Measurements from ENCODE around the gene GAB1.

- TF ChIP-seq, protein P1, sequence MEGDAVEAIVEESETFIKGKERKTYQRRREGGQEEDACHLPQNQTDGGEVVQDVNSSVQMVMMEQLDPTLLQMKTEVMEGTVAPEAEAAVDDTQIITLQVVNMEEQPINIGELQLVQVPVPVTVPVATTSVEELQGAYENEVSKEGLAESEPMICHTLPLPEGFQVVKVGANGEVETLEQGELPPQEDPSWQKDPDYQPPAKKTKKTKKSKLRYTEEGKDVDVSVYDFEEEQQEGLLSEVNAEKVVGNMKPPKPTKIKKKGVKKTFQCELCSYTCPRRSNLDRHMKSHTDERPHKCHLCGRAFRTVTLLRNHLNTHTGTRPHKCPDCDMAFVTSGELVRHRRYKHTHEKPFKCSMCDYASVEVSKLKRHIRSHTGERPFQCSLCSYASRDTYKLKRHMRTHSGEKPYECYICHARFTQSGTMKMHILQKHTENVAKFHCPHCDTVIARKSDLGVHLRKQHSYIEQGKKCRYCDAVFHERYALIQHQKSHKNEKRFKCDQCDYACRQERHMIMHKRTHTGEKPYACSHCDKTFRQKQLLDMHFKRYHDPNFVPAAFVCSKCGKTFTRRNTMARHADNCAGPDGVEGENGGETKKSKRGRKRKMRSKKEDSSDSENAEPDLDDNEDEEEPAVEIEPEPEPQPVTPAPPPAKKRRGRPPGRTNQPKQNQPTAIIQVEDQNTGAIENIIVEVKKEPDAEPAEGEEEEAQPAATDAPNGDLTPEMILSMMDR (IDR thresholded peaks at IDR 0.05): no peak
- TF ChIP-seq EP300 (IDR thresholded peaks at IDR 0.05): no peak
- no peak for TF ChIP-seq POLR2A (IDR thresholded peaks at IDR 0.05)
- no peak for TF ChIP-seq POLR2AphosphoS5 (IDR thresholded peaks at IDR 0.05)
Measured at GRCh38 chr4:143345356-143345755, 8.7 kb downstream of the GAB1 start.
